Epithelial cell of esophagus (primary cell): ENCODE data around the gene RABEP1.

Experiments used
- DNase-seq: peaks from one replicate; pipeline ENCODE4 v3.0.0; 2010; ENCODE audit warnings: low read depth
- H3K4me3 ChIP-seq: 2 replicates; pipeline ENCODE4 v1.5.1; 2011; ENCODE audit warnings: mild to moderate bottlenecking, low read length, control low read depth
- TF ChIP-seq, protein P1 (sequence below): IDR thresholded peaks from 2 replicates; pipeline ENCODE4 v1.5.1; 2011; ENCODE audit warnings: low read depth, mild to moderate bottlenecking, low read length, control low read depth, inconsistent platforms; ENCODE audit not compliant: insufficient read depth; ENCODE audit errors: missing control alignments

RABEP1 gene

DNA sequence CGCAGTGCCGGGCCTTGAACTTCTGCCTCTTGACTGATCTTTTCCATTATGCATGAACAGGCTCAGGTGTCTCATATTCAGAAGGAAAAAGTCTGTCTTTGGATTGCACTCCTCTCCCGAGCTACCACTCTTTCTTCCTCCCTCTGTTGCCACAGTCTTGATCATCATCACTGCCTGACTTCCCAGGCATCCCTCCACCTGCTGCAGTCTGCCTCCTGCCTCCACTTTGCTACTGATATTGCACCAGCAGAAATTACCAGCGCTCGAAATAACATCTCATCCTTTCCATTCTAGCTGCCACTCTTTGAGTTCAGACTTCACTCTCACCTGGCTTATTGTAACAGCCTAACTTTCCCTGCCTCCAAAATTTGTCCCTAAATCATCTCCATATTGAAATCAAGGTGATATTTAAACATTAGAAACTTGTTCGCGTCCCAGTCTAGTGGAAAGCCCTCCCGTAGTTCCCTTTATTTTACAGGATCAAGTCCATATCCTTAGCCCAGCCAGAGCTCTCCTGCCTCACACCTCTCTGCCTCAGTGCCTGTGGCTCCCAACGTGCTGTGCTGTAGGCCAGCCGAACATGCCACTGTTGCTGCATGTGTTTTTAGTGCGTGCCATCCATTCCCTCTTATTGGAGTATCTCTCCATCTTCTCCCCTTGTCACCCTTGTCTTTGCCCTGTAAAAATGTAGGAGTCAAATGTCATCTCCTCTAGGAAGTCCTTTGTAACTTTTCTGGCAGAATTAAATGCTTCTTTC lies 97.4 kb downstream of the RABEP1 start:
- no peak for DNase-seq
- TF ChIP-seq, protein P1, sequence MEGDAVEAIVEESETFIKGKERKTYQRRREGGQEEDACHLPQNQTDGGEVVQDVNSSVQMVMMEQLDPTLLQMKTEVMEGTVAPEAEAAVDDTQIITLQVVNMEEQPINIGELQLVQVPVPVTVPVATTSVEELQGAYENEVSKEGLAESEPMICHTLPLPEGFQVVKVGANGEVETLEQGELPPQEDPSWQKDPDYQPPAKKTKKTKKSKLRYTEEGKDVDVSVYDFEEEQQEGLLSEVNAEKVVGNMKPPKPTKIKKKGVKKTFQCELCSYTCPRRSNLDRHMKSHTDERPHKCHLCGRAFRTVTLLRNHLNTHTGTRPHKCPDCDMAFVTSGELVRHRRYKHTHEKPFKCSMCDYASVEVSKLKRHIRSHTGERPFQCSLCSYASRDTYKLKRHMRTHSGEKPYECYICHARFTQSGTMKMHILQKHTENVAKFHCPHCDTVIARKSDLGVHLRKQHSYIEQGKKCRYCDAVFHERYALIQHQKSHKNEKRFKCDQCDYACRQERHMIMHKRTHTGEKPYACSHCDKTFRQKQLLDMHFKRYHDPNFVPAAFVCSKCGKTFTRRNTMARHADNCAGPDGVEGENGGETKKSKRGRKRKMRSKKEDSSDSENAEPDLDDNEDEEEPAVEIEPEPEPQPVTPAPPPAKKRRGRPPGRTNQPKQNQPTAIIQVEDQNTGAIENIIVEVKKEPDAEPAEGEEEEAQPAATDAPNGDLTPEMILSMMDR, result no peak
- H3K4me3 ChIP-seq, result no peak overlapping the region

- DNase-seq, result no peak
- H3K4me3 ChIP-seq, result no peak overlapping the region
Measured at GRCh38 chr17:5380491-5381135, 98.5 kb downstream of the RABEP1 start.

DNA sequence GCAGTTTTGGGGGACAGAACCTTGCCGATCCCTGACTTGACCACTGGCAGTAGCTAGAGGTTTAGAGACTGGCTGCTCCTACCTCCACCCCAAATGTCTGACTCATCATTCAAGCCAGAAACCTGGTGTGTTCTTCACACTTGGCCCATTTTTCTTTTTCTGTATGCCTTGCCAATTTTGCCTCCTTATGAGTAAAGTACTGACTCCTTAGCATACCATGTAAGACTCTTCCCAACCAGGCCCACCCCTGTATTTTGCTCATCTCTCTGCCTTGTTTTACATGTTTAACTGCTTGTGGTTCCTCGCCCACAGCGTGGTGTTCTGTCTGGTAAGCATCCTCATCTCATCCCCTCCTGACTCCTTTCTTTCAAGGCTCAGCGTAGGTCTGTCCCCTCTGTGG lies 99.5 kb downstream of the RABEP1 start:
- TF ChIP-seq, protein P1, result no peak
- DNase-seq, result peak; percentile 35
- H3K4me3 ChIP-seq, result no peak overlapping the region

More at GRCh38 chr17:5380491-5381135, 98.5 kb downstream of the RABEP1 start:
- TF ChIP-seq, protein P1, result no peak

GRCh38 chr17:5391678-5392077 lies 109.6 kb downstream of the RABEP1 start:
- no peak overlapping the region for H3K4me3 ChIP-seq
- DNase-seq, result no peak
- TF ChIP-seq, protein P1, result no peak

DNA sequence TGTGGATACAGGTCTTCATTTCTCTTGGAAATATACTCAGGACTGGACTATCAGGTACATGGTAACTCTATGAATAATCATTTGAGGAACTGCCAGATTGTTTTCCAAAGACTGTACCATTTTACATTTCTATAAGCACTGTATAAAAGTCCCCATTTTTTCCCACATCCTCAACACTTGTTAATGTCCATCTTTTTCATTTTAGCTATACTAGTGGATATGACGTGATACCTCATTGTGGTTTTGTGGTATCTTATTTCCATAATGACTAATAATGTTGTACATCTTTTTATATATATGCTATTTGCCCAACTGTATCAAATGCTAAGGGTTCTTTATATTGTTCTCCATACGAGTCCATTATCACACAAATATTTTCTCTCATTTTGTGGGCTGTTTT lies 114.5 kb downstream of the RABEP1 start:
- no peak overlapping the region for H3K4me3 ChIP-seq
- TF ChIP-seq, protein P1, result no peak
- DNase-seq, result no peak

- no peak for DNase-seq
- TF ChIP-seq, protein P1, result no peak
- no peak overlapping the region for H3K4me3 ChIP-seq
Measured at GRCh38 chr17:5399767-5400166, 117.7 kb downstream of the RABEP1 start.
